Kidney epithelial cell (primary cell): ENCODE results near the gene TMEM220. TPM values are rescaled to one million over a fixed set of nuclear protein-coding genes. Genes with fewer than 3 reads are reported as not detected.
A peak's percentile ranks its signal among the peaks of the same experiment; 100 is the strongest.
"Not testable (repeated sequence)": the region's sequence is repeated elsewhere in the genome, so short reads cannot be mapped to it uniquely, and the experiment has no call there.

ENCODE experiments used
- DNase-seq: peaks from one replicate; pipeline ENCODE4 v3.0.0-alpha.2; 2010; ENCODE audit warnings: low read depth
- H3K27me3 ChIP-seq: 2 replicates; pipeline ENCODE4 v1.6.0; 2011; ENCODE audit warnings: low read length; ENCODE audit not compliant: control insufficient read depth, insufficient read depth
- H3K36me3 ChIP-seq: 2 replicates; pipeline ENCODE4 v1.5.1; 2011; ENCODE audit warnings: low read length; ENCODE audit not compliant: control insufficient read depth, insufficient read depth
- H3K4me3 ChIP-seq: 2 replicates; pipeline ENCODE4 v1.5.1; 2011; ENCODE audit warnings: low read depth, mild to moderate bottlenecking, control low read depth, low read length
- CTCF ChIP-seq: IDR thresholded peaks from 2 replicates; pipeline ENCODE4 v1.5.1; 2011; ENCODE audit warnings: mild to moderate bottlenecking, moderate library complexity, low read length, control low read depth, inconsistent platforms; ENCODE audit not compliant: insufficient read depth, poor library complexity, severe bottlenecking
- total RNA-seq: library from RNA; depleted of rRNA; stranded (reverse); fragments of >200 nt; gene quantifications from 2 replicates; pipeline ENCODE4 v1.2.3, GENCODE V29; 2015

Gene TMEM220
- total RNA-seq, 1 donor from 2014 or later = 2.8 TPM

GRCh38 chr17:10731408-10731879 is 1.6 kb upstream of the TMEM220 start:
- Histone ChIP-seq H3K36me3 (no peaks in the 10 kb centered on the region), H3K4me3 (no peak overlapping the region), H3K27me3 (no peaks in the 10 kb centered on the region)
- TF ChIP-seq CTCF = no peak
- DNase-seq = no peak

DNA sequence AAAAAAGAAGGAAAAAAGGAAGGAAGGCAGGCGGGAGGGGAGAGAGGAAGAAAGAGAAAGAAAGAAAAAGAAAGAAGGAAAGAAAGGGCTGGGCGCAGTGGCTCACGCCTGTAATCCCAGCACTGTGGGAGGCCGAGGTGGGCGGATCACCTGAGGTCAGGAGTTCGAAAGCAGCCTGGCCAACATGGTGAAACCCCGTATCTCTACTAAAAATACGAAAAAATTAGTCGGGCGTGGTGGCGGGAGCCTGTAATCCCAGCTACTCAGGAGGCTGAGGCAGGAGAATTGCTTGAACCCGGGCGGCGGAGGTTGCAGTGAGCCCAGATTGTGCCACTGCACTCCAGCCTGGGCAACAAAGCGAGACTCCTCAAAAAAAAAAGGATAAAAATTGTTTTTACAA is 424 bp upstream of the TMEM220 start:
- H3K27me3 ChIP-seq = not testable (repeated sequence)

GRCh38 chr17:10728331-10728892 is 1.4 kb downstream of the TMEM220 start:
- H3K36me3 ChIP-seq = no peaks in the 10 kb centered on the region
- no peak for TF ChIP-seq CTCF

More for the DNA sequence above, 424 bp upstream of the TMEM220 start:
- H3K36me3 ChIP-seq, DNase-seq: not testable (repeated sequence)
- H3K4me3 ChIP-seq = peak overlapping the region; percentile 59

DNA sequence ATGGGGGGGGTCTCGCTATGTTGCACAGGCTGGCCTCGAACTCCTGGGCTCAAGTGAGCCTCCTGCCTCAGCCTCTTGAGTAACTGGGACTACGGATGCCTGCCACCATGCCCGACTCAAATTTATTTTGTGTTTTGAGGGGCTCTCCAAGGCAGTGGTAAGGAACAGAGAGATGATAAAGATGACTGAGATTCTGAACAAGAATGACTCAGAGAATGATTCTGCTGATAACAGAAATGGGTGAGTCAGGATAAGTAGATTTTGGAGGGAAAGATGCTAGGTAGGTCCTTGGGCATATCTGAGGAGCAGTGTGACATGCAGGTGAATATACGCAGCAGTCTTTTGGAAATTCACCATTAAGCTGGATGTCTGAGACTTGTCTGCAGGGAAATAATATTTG is 2.6 kb downstream of the TMEM220 start:
- Histone ChIP-seq H3K36me3 (no peaks in the 10 kb centered on the region), H3K27me3 (no peaks in the 10 kb centered on the region), H3K4me3 (no peak overlapping the region)
- DNase-seq = no peak
- TF ChIP-seq CTCF = no peak

More at GRCh38 chr17:10728331-10728892, 1.4 kb downstream of the TMEM220 start:
- no peak for DNase-seq
- Histone ChIP-seq H3K27me3 (no peaks in the 10 kb centered on the region), H3K4me3 (no peak overlapping the region)

DNA sequence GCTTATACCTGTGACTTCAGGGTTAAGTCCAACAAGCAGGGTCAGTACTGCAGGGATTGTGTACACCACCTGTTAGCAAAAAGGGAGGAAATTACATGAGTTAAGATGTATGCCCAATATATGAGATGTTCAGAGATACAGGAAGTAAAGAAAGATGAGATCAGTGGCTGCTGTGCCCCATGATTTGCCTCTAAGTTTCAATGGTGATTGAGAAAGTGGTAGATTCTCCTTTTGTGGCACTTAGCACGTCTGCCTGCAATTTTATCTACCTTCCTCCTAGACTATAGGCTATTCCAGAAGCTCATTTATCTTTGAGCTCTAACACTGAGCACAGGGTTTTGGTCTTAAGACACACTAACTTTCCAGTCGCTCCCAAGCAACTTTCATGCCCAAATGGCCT is 3.6 kb downstream of the TMEM220 start:
- Histone ChIP-seq H3K27me3 (no peaks in the 10 kb centered on the region), H3K36me3 (no peaks in the 10 kb centered on the region), H3K4me3 (no peak overlapping the region)
- DNase-seq = no peak
- TF ChIP-seq CTCF = no peak

DNA sequence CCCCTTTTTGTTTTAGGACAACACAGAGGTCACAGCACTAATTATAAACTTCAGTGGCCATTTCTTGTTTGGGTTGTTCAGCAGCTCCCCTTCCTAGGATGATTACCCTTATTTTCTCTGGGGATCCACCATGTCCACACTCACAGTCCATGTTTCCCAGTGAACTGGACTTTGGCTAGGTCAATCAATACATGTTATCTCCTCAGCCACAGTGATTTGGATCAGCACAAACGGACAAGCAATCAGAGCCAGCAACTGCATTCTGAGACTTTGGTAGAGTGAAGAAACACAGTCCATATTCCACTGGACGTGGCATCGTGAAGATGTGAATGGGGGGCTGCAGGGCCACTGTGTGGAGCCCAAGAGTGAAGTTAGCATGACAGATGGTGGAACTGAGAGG is 4.6 kb downstream of the TMEM220 start:
- no peak for DNase-seq
- H3K36me3 ChIP-seq = no peaks in the 10 kb centered on the region
- no peaks in the 10 kb centered on the region for H3K27me3 ChIP-seq
- H3K4me3 ChIP-seq = no peak overlapping the region
- no peak for TF ChIP-seq CTCF
